H1 (cell line): ENCODE measurements around the gene NELFB. TPM values are rescaled to one million over a fixed set of nuclear protein-coding genes. Genes with fewer than 3 reads are reported as not detected.

Experiments used
- CTCF ChIA-PET: fragments of 300-600 bp; sonication (Branson Sonifier 250); formaldehyde crosslinking; loops from one replicate; lab custom pipeline; 2021; ENCODE audit not compliant: partially characterized antibody; lab: Charles Lee
- POLR2A ChIA-PET: fragments of 300-600 bp; sonication (Branson Sonifier 250); formaldehyde crosslinking; loops from one replicate; lab custom pipeline; 2021; ENCODE audit warnings: inconsistent platforms; ENCODE audit not compliant: partially characterized antibody; lab: Charles Lee
- DNase-seq, 2 experiments: peaks; one replicate each; pipeline versions ENCODE4 v3.0.0 to v3.0.0-alpha.2; 2010 to 2022; ENCODE audit warnings: low spot score in 2 of 2, low read depth in 1 of 2, mixed read lengths in 1 of 2
- FAIRE-seq: peaks from 2 replicates; lab custom pipeline; 2011; peaks lifted over from hg19 to GRCh38; lab: Jason Lieb, UNC
- H2AFZ ChIP-seq: 2 replicates; pipeline ENCODE4 v1.8.1; 2012; ENCODE audit warnings: low read length, inconsistent platforms
- H2AK5ac ChIP-seq: 2 replicates; pipeline ENCODE4 v1.6.1; 2013; ENCODE audit warnings: low read depth, low read length
- H2BK120ac ChIP-seq: replicated peaks from 2 replicates; pipeline ENCODE3; 2013; ENCODE audit warnings: low read depth, low read length, inconsistent platforms
- H2BK12ac ChIP-seq: 2 replicates; pipeline ENCODE4 v1.6.1; 2013; ENCODE audit warnings: low read depth, low read length
- H2BK15ac ChIP-seq: 2 replicates; pipeline ENCODE4 v1.6.1; 2013; ENCODE audit warnings: low read length
- H2BK20ac ChIP-seq: 2 replicates; pipeline ENCODE4 v1.6.1; 2013; ENCODE audit warnings: low read length
- H2BK5ac ChIP-seq: 2 replicates; pipeline ENCODE4 v1.6.1; 2013; ENCODE audit warnings: low read depth, low read length
- H3K14ac ChIP-seq: 2 replicates; pipeline ENCODE4 v1.6.1; 2013; ENCODE audit warnings: inconsistent platforms; ENCODE audit not compliant: insufficient read length
- H3K18ac ChIP-seq: 2 replicates; pipeline ENCODE4 v1.6.1; 2013; ENCODE audit warnings: low read length; ENCODE audit errors: extremely low read depth
- H3K23ac ChIP-seq: 2 replicates; pipeline ENCODE4 v1.6.1; 2013; ENCODE audit warnings: inconsistent platforms; ENCODE audit not compliant: insufficient read length
- H3K23me2 ChIP-seq: 2 replicates; pipeline ENCODE4 v1.6.1; 2013; ENCODE audit warnings: low read depth, low read length
- H3K27ac ChIP-seq: 2 replicates; pipeline ENCODE4 v1.6.1; 2011; ENCODE audit warnings: low read depth, low read length, inconsistent platforms
- H3K27me3 ChIP-seq, 4 experiments: replicated peaks in 1 of 4; 1 replicate in 1 of 4; 2 replicates in 3 of 4; pipeline versions ENCODE4 v1.6.1 to v1.8.1; 2011 to 2013; ENCODE audit warnings: low read length in 3 of 4, mild to moderate bottlenecking in 3 of 4, inconsistent platforms in 2 of 4, mixed read lengths in 2 of 4, moderate library complexity in 1 of 4; ENCODE audit not compliant: control insufficient read depth in 3 of 4, insufficient read depth in 3 of 4; ENCODE audit errors: extremely low read depth in 1 of 4
- H3K36me3 ChIP-seq, 4 experiments: 2 replicates each; pipeline versions ENCODE4 v1.6.1 to v1.8.1; 2011 to 2013; ENCODE audit warnings: mild to moderate bottlenecking in 4 of 4, low read length in 3 of 4, moderate library complexity in 2 of 4, control low read depth in 1 of 4, inconsistent platforms in 1 of 4; ENCODE audit not compliant: insufficient read depth in 4 of 4, control insufficient read depth in 2 of 4
- H3K4ac ChIP-seq: replicated peaks from 2 replicates; pipeline ENCODE3; 2013; ENCODE audit warnings: low read length, low read depth, mixed read lengths, inconsistent platforms; ENCODE audit not compliant: insufficient read length
- H3K4me1 ChIP-seq, 4 experiments: replicated peaks in 1 of 4; 1 replicate in 1 of 4; 2 replicates in 3 of 4; pipeline versions ENCODE4 v1.6.1 to v1.8.1; 2011 to 2013; ENCODE audit warnings: low read length in 3 of 4, inconsistent platforms in 2 of 4, mixed read lengths in 1 of 4; ENCODE audit not compliant: insufficient read depth in 4 of 4, control insufficient read depth in 3 of 4
- H3K4me2 ChIP-seq, 2 experiments: 2 replicates each; pipeline versions ENCODE4 v1.6.1 to v1.8.1; 2011 to 2013; ENCODE audit warnings: low read depth in 2 of 2, low read length in 2 of 2, control low read depth in 1 of 2, inconsistent platforms in 1 of 2, mild to moderate bottlenecking in 1 of 2; ENCODE audit not compliant: insufficient read depth in 1 of 2
- H3K4me3 ChIP-seq, 4 experiments: fragments of 200-600, 300-600 bp in 1 of 4; sonication (generic), shearing (Covaris generic), sonication (Bioruptor Twin) in 1 of 4; 2 replicates each; pipeline versions ENCODE4 v1.5.1 to v1.8.1; 2011 to 2016; ENCODE audit warnings: low read length in 4 of 4, low read depth in 3 of 4, control low read depth in 2 of 4, inconsistent platforms in 2 of 4, mild to moderate bottlenecking in 2 of 4, mixed read lengths in 1 of 4, moderate library complexity in 1 of 4; ENCODE audit not compliant: insufficient read depth in 2 of 4; ENCODE audit errors: extremely low read depth in 1 of 4
- H3K56ac ChIP-seq: replicated peaks from 2 replicates; pipeline ENCODE3; 2013; ENCODE audit warnings: low read depth, mild to moderate bottlenecking, mixed read lengths, low read length, inconsistent platforms; ENCODE audit not compliant: insufficient read length
- H3K79me1 ChIP-seq: 2 replicates; pipeline ENCODE4 v1.6.1; 2013; ENCODE audit warnings: low read depth, low read length, control low read depth
- H3K79me2 ChIP-seq, 2 experiments: 2 replicates each; pipeline versions ENCODE4 v1.6.1 to v1.8.1; 2012 to 2013; ENCODE audit warnings: low read length in 2 of 2, mild to moderate bottlenecking in 2 of 2, inconsistent platforms in 1 of 2; ENCODE audit not compliant: insufficient read depth in 2 of 2, control insufficient read depth in 1 of 2
- H3K9ac ChIP-seq, 4 experiments: replicated peaks in 1 of 4; 1 replicate in 1 of 4; 2 replicates in 3 of 4; pipeline versions ENCODE4 v1.6.1 to v1.8.1; 2011 to 2013; ENCODE audit warnings: low read depth in 3 of 4, low read length in 3 of 4, control low read depth in 2 of 4, mild to moderate bottlenecking in 2 of 4, moderate library complexity in 2 of 4, inconsistent platforms in 1 of 4; ENCODE audit errors: extremely low read depth in 1 of 4
- H3K9me3 ChIP-seq, 2 experiments: 2 replicates each; pipeline versions ENCODE4 v1.6.1 to v1.8.1; 2012 to 2013; ENCODE audit warnings: mild to moderate bottlenecking in 2 of 2, moderate library complexity in 2 of 2, control low read depth in 1 of 2, inconsistent platforms in 1 of 2, low read depth in 1 of 2, low read length in 1 of 2, mixed read lengths in 1 of 2; ENCODE audit not compliant: insufficient read depth in 2 of 2
- H4K20me1 ChIP-seq, 2 experiments: replicated peaks in 1 of 2; 2 replicates each; pipeline versions ENCODE3 to v1.8.1; 2011 to 2013; ENCODE audit warnings: inconsistent platforms in 2 of 2, low read length in 2 of 2, mild to moderate bottlenecking in 1 of 2; ENCODE audit not compliant: insufficient read depth in 2 of 2, control insufficient read depth in 1 of 2
- H4K5ac ChIP-seq: 2 replicates; pipeline ENCODE4 v1.6.1; 2013; ENCODE audit warnings: low read length, low read depth, mixed read lengths, inconsistent platforms; ENCODE audit not compliant: insufficient read length
- H4K8ac ChIP-seq: 2 replicates; pipeline ENCODE4 v1.8.0; 2013; ENCODE audit warnings: mild to moderate bottlenecking, moderate library complexity, low read length, inconsistent platforms; ENCODE audit not compliant: insufficient read depth; ENCODE audit errors: extremely low read depth
- H4K91ac ChIP-seq: replicated peaks from 2 replicates; pipeline ENCODE3; 2013; ENCODE audit warnings: low read length, mixed read lengths, inconsistent platforms; ENCODE audit not compliant: insufficient read length
- CBX5 ChIP-seq: fragments of 300-800, 300-1000 bp; sonication (generic); IDR thresholded peaks from 2 replicates; pipeline ENCODE4 v1.7.1; 2016; ENCODE audit warnings: antibody characterized with exemption, low read length, low read depth
- POLR2AphosphoS5 ChIP-seq: IDR thresholded peaks from 2 replicates; pipeline ENCODE4 v1.6.1; 2011; ENCODE audit warnings: low read depth, low read length
- TAF1 ChIP-seq: IDR thresholded peaks from 2 replicates; pipeline ENCODE4 v1.6.1; 2011; ENCODE audit warnings: mild to moderate bottlenecking, low read depth, low read length
- TCF12 ChIP-seq: IDR thresholded peaks from 2 replicates; pipeline ENCODE4 v1.6.1; 2011; ENCODE audit warnings: low read depth, mild to moderate bottlenecking, low read length
- WGBS, 2 experiments: shearing (Covaris generic) in 1 of 2; methylation state at CpG; one replicate each; pipeline versions ENCODE4 v1.1.6 to v1.1.7; 2013 to 2015; ENCODE audit warnings: low lambda C conversion rate in 2 of 2, mixed read lengths in 2 of 2, inconsistent platforms in 1 of 2, low coverage in 1 of 2, missing lambda C conversion rate in 1 of 2; ENCODE audit not compliant: insufficient replicate concordance in 2 of 2, insufficient coverage in 1 of 2, insufficient read length in 1 of 2; ENCODE audit errors: extremely low coverage in 1 of 2, missing lambda C conversion rate in 1 of 2; 5-methylcytosine and 5-hydroxymethylcytosine counted together
- polyA plus RNA-seq, 7 experiments: library from polyadenylated mRNA; depleted of rRNA in 3 of 7; stranded (reverse) in 5 of 7; unstranded in 2 of 7; fragments of >200 nt in 5 of 7; fragments of 200-250 nt in 2 of 7; gene quantifications; 1 replicate in 5 of 7; 2 replicates in 1 of 7; 4 replicates in 1 of 7; pipeline versions ENCODE4 v1.2.1 to v1.2.3, GENCODE V29; 2011 to 2013; ENCODE audit warnings: missing spikeins in 2 of 7, mixed read lengths in 2 of 7
- total RNA-seq: library from RNA; stranded (reverse); fragmentation: NEBNext Ultra II Directional; extraction: Animal tissue kit (Norgen Biotek cat#: 25700); gene quantifications from 2 replicates; pipeline ENCODE4 v1.2.1, GENCODE V29; 2021

The NELFB gene
- total and polyA plus RNA-seq, 2 of the 8 experiments (the other 6 are each of a cell fraction or from before 2014, with no cell fraction given) = 57.6 to 78.0 TPM

DNA sequence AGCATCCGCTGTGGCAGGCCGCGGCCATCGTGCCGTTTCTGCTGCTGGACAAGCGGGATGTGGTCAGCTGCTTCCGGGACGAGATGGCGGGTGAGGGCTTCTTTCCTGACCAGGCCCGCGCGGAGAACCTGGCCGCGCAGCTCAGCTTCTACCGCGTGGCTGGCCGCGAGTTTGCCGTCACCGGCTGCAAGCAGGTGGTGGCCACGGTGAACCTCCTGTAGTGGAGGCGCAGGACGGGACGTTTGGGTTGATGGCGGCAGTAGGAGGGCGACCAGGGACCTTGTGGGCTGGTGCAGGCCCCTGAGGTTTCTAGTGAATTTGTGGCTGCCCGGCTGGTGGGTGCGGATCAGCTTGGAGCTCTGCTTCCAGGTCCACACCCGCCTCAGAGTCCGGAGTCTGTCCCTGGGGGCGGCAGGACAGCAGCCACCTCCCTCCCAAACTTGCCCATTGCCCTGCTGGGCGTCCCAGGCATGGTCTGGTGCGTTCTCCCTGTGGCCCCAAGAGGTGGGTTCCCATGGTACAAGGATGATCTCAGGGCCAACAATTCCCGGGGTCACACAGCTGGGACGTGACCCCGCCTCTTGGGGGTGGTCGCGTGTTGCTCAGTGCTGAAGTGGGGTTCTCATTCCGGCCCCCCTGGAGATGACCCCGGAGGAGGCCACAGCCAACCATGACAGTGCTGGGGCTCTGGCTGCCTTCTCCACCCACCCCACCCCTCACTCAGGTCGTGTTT, 24.8 kb downstream of the NELFB start:
- POLR2A ChIA-PET = interaction anchor here (1.1 to 47.8 kb wide), 4 partner anchors 10 to 143 kb away, joined by 3 to 1462 read pairs (median 4); partner anchors contain the start of genes CYSRT1, EXD3, NDOR1 and NELFB
- Histone ChIP-seq H3K79me2 (no peaks in the 10 kb centered on the region), H3K14ac (no peak overlapping the region), H3K79me1 (no peaks in the 10 kb centered on the region; the same call in 1 of the 2 replicates), H4K91ac (peak overlapping the region; percentile 17), H2AFZ (no peak overlapping the region), H3K4ac (peak overlapping the region; percentile 78), H3K23me2 (peaks cover 11% of the 10 kb centered on the region; the same call in 1 of the 2 replicates), H4K8ac (no peak overlapping the region; the same call in none of the 2 replicates), H2BK12ac (peak overlapping the region; percentile 17; the same call in 1 of the 2 replicates), H3K4me3 (peak overlapping the region in 1 of 4 experiments; percentile 75; a peak in 1 of 8 replicates), H3K9ac (no peak overlapping the region), H3K4me2 (peak overlapping the region; percentile 77 to 89; a peak in 2 of 4 replicates), H3K27me3 (peaks cover 2 to 27% (median 14%) of the 10 kb centered on the region in 4 experiments; a peak in 6 of 7 replicates), H3K18ac (peak overlapping the region; percentile 71; the same call in 1 of the 2 replicates), H2AK5ac (no peak overlapping the region), H4K5ac (no peak overlapping the region), H3K23ac (no peak overlapping the region), H3K9me3 (no peaks in the 10 kb centered on the region; a peak in 1 of 4 replicates), H4K20me1 (peaks cover 0 to 8% of the 10 kb centered on the region in 2 experiments), H3K56ac (no peak overlapping the region), H3K36me3 (peaks cover 0 to 12% (median 0%) of the 10 kb centered on the region in 4 experiments; a peak in 2 of 8 replicates), H2BK120ac (no peak overlapping the region), H2BK15ac (no peak overlapping the region), H3K4me1 (peaks cover 0 to 21% (median 17%) of the 10 kb centered on the region in 4 experiments; a peak in 6 of 7 replicates), H2BK5ac (0 out of 2 replicates have a peak overlapping the region, but pooled peaks have one; percentile 24), H3K27ac (no peak overlapping the region), H2BK20ac (no peak overlapping the region)
- no peak for FAIRE-seq
- CTCF ChIA-PET = interaction anchor here (0.8 to 1.2 kb wide), 6 partner anchors 10 to 152 kb away, joined by 3 to 6 read pairs (median 4); partner anchors contain the start of genes EXD3, NOXA1 and NRARP
- TF ChIP-seq CBX5 = no peak
- TF ChIP-seq TAF1 = no peak
- no peak for TF ChIP-seq TCF12
- no peak for TF ChIP-seq POLR2AphosphoS5
- peak in 1 of 2 experiments; percentile 55 for DNase-seq
- WGBS, 2 experiments = 96% methylated on average over 36 of the region's 41 CpGs; no CpG with 5 or more reads in 1 of the 2 experiments
